IMR-90 (cell line): ENCODE results near the gene SWI5. TPM values are rescaled to one million over a fixed set of nuclear protein-coding genes. Genes with fewer than 3 reads are reported as not detected.

Source experiments
- ATAC-seq: fragments of 200-7000 bp; cut with Tn5 transposase; 2 replicates; pipeline ENCODE4 v1.9.1; 2020; ENCODE audit warnings: low read depth, mild to moderate bottlenecking, moderate library complexity
- BruUV-seq: library from RNA; stranded (reverse); fragments of 400-500 nt; replicated peaks from 2 replicates; lab custom pipeline; 2021; lab: Mats Ljungman, UMichigan
- CTCF ChIA-PET: fragments of 300-600 bp; formaldehyde crosslinking; extraction: SDS; loops from one replicate; lab custom pipeline; 2021; ENCODE audit warnings: antibody characterized with exemption; lab: Yijun Ruan, JAX
- POLR2A ChIA-PET: fragments of 300-600 bp; sonication (Branson Sonifier 250); formaldehyde crosslinking; loops from one replicate; lab custom pipeline; 2022; ENCODE audit warnings: antibody characterized with exemption; ENCODE audit not compliant: unreplicated experiment; lab: Charles Lee
- DNase-seq: peaks from one replicate; pipeline ENCODE4 v3.0.0; 2013
- H2AFZ ChIP-seq: replicated peaks from 2 replicates; pipeline ENCODE3; 2013; ENCODE audit warnings: low read length, mild to moderate bottlenecking; ENCODE audit not compliant: poor library complexity
- H2AK5ac ChIP-seq: 2 replicates; pipeline ENCODE4 v1.6.1; 2013; ENCODE audit warnings: low read depth, low read length, inconsistent platforms
- H2AK9ac ChIP-seq: replicated peaks from 2 replicates; pipeline ENCODE3; 2013; ENCODE audit warnings: mild to moderate bottlenecking, low read depth, low read length, moderate library complexity; ENCODE audit not compliant: poor library complexity
- H2BK120ac ChIP-seq: 2 replicates; pipeline ENCODE4 v1.6.1; 2013; ENCODE audit warnings: low read depth, low read length, inconsistent platforms
- H2BK15ac ChIP-seq: 3 replicates; pipeline ENCODE4 v1.6.1; 2013; ENCODE audit warnings: low read depth, low read length, inconsistent platforms
- H2BK20ac ChIP-seq: 2 replicates; pipeline ENCODE4 v1.6.1; 2013; ENCODE audit warnings: low read depth, mild to moderate bottlenecking, inconsistent platforms, low read length, moderate library complexity
- H2BK5ac ChIP-seq: 2 replicates; pipeline ENCODE4 v1.6.1; 2013; ENCODE audit warnings: mild to moderate bottlenecking, low read depth, low read length, inconsistent platforms; ENCODE audit not compliant: poor library complexity, severe bottlenecking
- H3K14ac ChIP-seq: replicated peaks from 2 replicates; pipeline ENCODE4 v1.6.1; 2013; ENCODE audit warnings: low read depth, low read length, inconsistent platforms
- H3K18ac ChIP-seq: 2 replicates; pipeline ENCODE4 v1.6.1; 2013; ENCODE audit warnings: low read depth, low read length, control low read depth
- H3K23ac ChIP-seq: 2 replicates; pipeline ENCODE4 v1.6.1; 2013; ENCODE audit warnings: low read depth, low read length, inconsistent platforms
- H3K27ac ChIP-seq: 2 replicates; pipeline ENCODE4 v1.5.1; 2013; ENCODE audit warnings: mild to moderate bottlenecking, control low read depth, low read length; ENCODE audit not compliant: insufficient read depth
- H3K27me3 ChIP-seq: 2 replicates; pipeline ENCODE4 v1.6.1; 2013; ENCODE audit warnings: low read length; ENCODE audit not compliant: control insufficient read depth, insufficient read depth
- H3K36me3 ChIP-seq: 2 replicates; pipeline ENCODE4 v1.6.1; 2013; ENCODE audit warnings: low read length, mixed read lengths; ENCODE audit not compliant: control insufficient read depth, insufficient read depth
- H3K4ac ChIP-seq: 2 replicates; pipeline ENCODE4 v1.6.1; 2013; ENCODE audit warnings: low read depth, low read length, inconsistent platforms
- H3K4me1 ChIP-seq: 2 replicates; pipeline ENCODE4 v1.6.1; 2013; ENCODE audit warnings: low read length, mixed read lengths; ENCODE audit not compliant: control insufficient read depth, insufficient read depth
- H3K4me2 ChIP-seq: 2 replicates; pipeline ENCODE4 v1.6.1; 2013; ENCODE audit warnings: low read depth, mild to moderate bottlenecking, control low read depth, low read length, moderate library complexity
- H3K4me3 ChIP-seq: 2 replicates; pipeline ENCODE4 v1.5.1; 2013; ENCODE audit warnings: low read depth, mild to moderate bottlenecking, control low read depth, low read length, moderate library complexity; ENCODE audit not compliant: insufficient read depth
- H3K56ac ChIP-seq: 2 replicates; pipeline ENCODE4 v1.6.1; 2013; ENCODE audit warnings: low read length, inconsistent platforms; ENCODE audit not compliant: insufficient read depth; ENCODE audit errors: extremely low read depth
- H3K79me1 ChIP-seq, 2 experiments: 2 replicates each; pipeline ENCODE4 v1.6.1; 2013; ENCODE audit warnings: low read length in 2 of 2, inconsistent platforms in 1 of 2, low read depth in 1 of 2
- H3K9ac ChIP-seq: 2 replicates; pipeline ENCODE4 v1.6.1; 2013; ENCODE audit warnings: low read depth, low read length, control low read depth
- H3K9me1 ChIP-seq: 2 replicates; pipeline ENCODE4 v1.6.1; 2013; ENCODE audit warnings: low read length, inconsistent platforms; ENCODE audit not compliant: insufficient read depth
- H3K9me3 ChIP-seq: 2 replicates; pipeline ENCODE4 v1.6.1; 2013; ENCODE audit warnings: low read length; ENCODE audit not compliant: control insufficient read depth, insufficient read depth
- H4K20me1 ChIP-seq: 2 replicates; pipeline ENCODE4 v1.6.1; 2013; ENCODE audit warnings: low read length, inconsistent platforms; ENCODE audit not compliant: insufficient read depth
- H4K5ac ChIP-seq: 2 replicates; pipeline ENCODE4 v1.6.1; 2013; ENCODE audit warnings: mild to moderate bottlenecking, low read depth, low read length, control low read depth
- H4K8ac ChIP-seq, 2 experiments: 2 replicates each; pipeline ENCODE4 v1.6.1; 2013; ENCODE audit warnings: low read depth in 2 of 2, low read length in 2 of 2, control low read depth in 1 of 2, inconsistent platforms in 1 of 2
- H4K91ac ChIP-seq: 2 replicates; pipeline ENCODE4 v1.6.1; 2013; ENCODE audit warnings: low read depth, low read length, inconsistent platforms; ENCODE audit not compliant: insufficient read depth
- BHLHE40 ChIP-seq: fragments of 150-350 bp; IDR thresholded peaks from 2 replicates; pipeline ENCODE4 v1.6.1; 2016; ENCODE audit warnings: mild to moderate bottlenecking, low read depth, low read length
- CEBPB ChIP-seq: IDR thresholded peaks from 2 replicates; pipeline ENCODE4 v1.6.1; 2012; ENCODE audit warnings: low read depth, low read length, improper control_type of control experiment
- CHD1 ChIP-seq: IDR thresholded peaks from 2 replicates; pipeline ENCODE4 v1.6.1; 2012; ENCODE audit warnings: low read depth, low read length, improper control_type of control experiment
- ELK1 ChIP-seq: fragments of 150-350 bp; IDR thresholded peaks from 2 replicates; pipeline ENCODE4 v1.6.1; 2016; ENCODE audit warnings: low read depth, mild to moderate bottlenecking, low read length, moderate library complexity, borderline replicate concordance
- FOS ChIP-seq: fragments of 150-350 bp; IDR thresholded peaks from 2 replicates; pipeline ENCODE4 v1.6.1; 2016; ENCODE audit warnings: low read depth, low read length
- MAFK ChIP-seq: IDR thresholded peaks from 2 replicates; pipeline ENCODE4 v1.6.1; 2012; ENCODE audit warnings: low read depth, low read length, improper control_type of control experiment
- MAZ ChIP-seq: IDR thresholded peaks from 2 replicates; pipeline ENCODE4 v1.6.1; 2012; ENCODE audit warnings: low read depth, mild to moderate bottlenecking, low read length, improper control_type of control experiment, moderate library complexity, borderline replicate concordance
- MXI1 ChIP-seq: IDR thresholded peaks from 2 replicates; pipeline ENCODE4 v1.6.1; 2012; ENCODE audit warnings: low read depth, mild to moderate bottlenecking, low read length, moderate library complexity, borderline replicate concordance
- NFE2L2 ChIP-seq: fragments of 150-350 bp; IDR thresholded peaks from 2 replicates; pipeline ENCODE4 v1.6.1; 2016; ENCODE audit warnings: low read depth, mild to moderate bottlenecking, low read length
- POLR2A ChIP-seq: IDR thresholded peaks from 2 replicates; pipeline ENCODE4 v1.6.1; 2012; ENCODE audit warnings: mild to moderate bottlenecking, low read depth, low read length
- RAD21 ChIP-seq: IDR thresholded peaks from 2 replicates; pipeline ENCODE4 v1.6.1; 2012; ENCODE audit warnings: low read length, improper control_type of control experiment
- RCOR1 ChIP-seq: IDR thresholded peaks from 2 replicates; pipeline ENCODE4 v1.6.1; 2012; ENCODE audit warnings: mild to moderate bottlenecking, low read length, improper control_type of control experiment; ENCODE audit not compliant: insufficient replicate concordance
- RFX5 ChIP-seq: IDR thresholded peaks from 2 replicates; pipeline ENCODE4 v1.8.0; 2012; ENCODE audit warnings: low read depth, mild to moderate bottlenecking, low read length, moderate library complexity
- SMC3 ChIP-seq: fragments of 150-350 bp; IDR thresholded peaks from 2 replicates; pipeline ENCODE4 v1.6.1; 2016; ENCODE audit warnings: low read depth, mild to moderate bottlenecking, antibody characterized with exemption, low read length, moderate library complexity
- USF2 ChIP-seq: fragments of 150-350 bp; IDR thresholded peaks from 2 replicates; pipeline ENCODE4 v1.6.1; 2017; ENCODE audit warnings: mild to moderate bottlenecking, antibody characterized with exemption, low read length, low read depth
- WGBS, 2 experiments: methylation state at CpG; one replicate each; pipeline versions ENCODE4 v1.1.5 to v1.1.7; 2013; ENCODE audit warnings: missing lambda C conversion rate in 2 of 2; ENCODE audit not compliant: insufficient read length in 1 of 2; ENCODE audit errors: extremely low coverage in 2 of 2; 5-methylcytosine and 5-hydroxymethylcytosine counted together
- dilution Hi-C: fragments of 300-500 bp; cut with HindIII; formaldehyde crosslinking; loops from one replicate; pipeline ENCODE4 v1.14.3; 2018; ENCODE audit warnings: low sequenced_read_pairs; ENCODE audit not compliant: unreplicated experiment
- in situ Hi-C: fragments of 300-500 bp; cut with MboI; formaldehyde crosslinking; loops from 3 replicates; pipeline ENCODE4 v1.14.3; 2019; ENCODE audit warnings: low sequenced_read_pairs, inconsistent platforms, mixed read lengths
- intact Hi-C: fragments of 100-400 bp; cut with micrococcal nuclease; formaldehyde crosslinking; loops from 2 replicates; pipeline ENCODE4 v1.10.0; 2022
- polyA plus RNA-seq, 3 experiments: library from polyadenylated mRNA; depleted of rRNA; stranded (reverse); fragments of >200 nt; gene quantifications; 2 replicates each; pipeline ENCODE4 v1.2.3, GENCODE V29; 2012; ENCODE audit warnings: low replicate concordance in 1 of 3
- total RNA-seq: library from RNA; depleted of rRNA; stranded (reverse); fragments of >200 nt; gene quantifications from 2 replicates; pipeline ENCODE4 v1.2.3, GENCODE V29; 2012
- TF ChIP-seq, protein P1 (sequence below): conservative IDR thresholded peaks from 2 replicates; pipeline ENCODE4 v1.5.1; 2012; ENCODE audit warnings: mild to moderate bottlenecking, low read depth, low read length, improper control_type of control experiment

SWI5 gene
- total and polyA plus RNA-seq, 2 of the 4 experiments (the other 2 are of a cell fraction), result 38.9 to 93.5 TPM

DNA sequence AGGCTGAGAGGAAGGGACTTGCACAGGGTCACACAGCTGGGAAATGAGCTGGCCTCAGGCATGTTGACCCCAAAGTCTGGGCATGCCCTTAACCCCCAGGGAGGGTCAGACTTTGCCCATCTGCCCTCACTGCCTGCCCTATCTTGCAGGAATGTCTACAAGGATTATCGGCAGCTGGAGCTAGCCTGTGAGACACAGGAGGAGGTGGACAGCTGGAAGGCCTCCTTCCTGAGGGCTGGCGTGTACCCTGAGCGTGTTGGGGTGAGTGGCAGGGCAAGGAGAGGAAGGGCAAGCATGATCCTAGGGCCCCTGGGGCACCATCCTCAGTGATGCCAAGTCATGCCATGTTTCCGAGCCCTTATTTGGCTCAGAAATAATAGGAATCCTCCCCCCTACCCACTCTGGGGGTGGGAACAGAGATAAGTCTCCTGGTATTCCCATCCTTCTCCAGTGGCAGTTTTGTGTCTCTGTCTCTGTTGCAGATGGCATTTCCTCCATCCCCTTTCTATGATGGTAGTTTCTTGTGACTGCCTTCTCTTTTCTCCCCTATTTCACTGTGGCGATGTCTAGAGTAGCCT is 28.8 kb upstream of the SWI5 start:
- no peak overlapping the region for H3K18ac ChIP-seq
- H3K23ac ChIP-seq, result no peak overlapping the region
- H3K9ac ChIP-seq, result no peak overlapping the region
- ChIA-PET CTCF (no interaction called here), POLR2A (no interaction called here)
- dilution Hi-C loops (no loop called here), in situ Hi-C loops (no loop called here), intact Hi-C loops (no loop called here)
- H3K4me3 ChIP-seq, result no peak overlapping the region
- H2BK120ac ChIP-seq, result no peak overlapping the region
- no peak overlapping the region for H3K4me2 ChIP-seq
- no peak overlapping the region for H3K14ac ChIP-seq
- BruUV-seq, result no TSS peak
- H4K5ac ChIP-seq, result no peak overlapping the region
- no peak for DNase-seq
- H4K8ac ChIP-seq, result no peak overlapping the region
- ATAC-seq, result no peak
- H2AK5ac ChIP-seq, result peak overlapping the region; percentile 6; the same call in 1 of the 2 replicates
- no peak overlapping the region for H2BK15ac ChIP-seq
- H2BK20ac ChIP-seq, result no peak overlapping the region
- H3K36me3 ChIP-seq, result no peaks in the 10 kb centered on the region
- H2BK5ac ChIP-seq, result no peak overlapping the region
- no peak overlapping the region for H2AFZ ChIP-seq
- H3K56ac ChIP-seq, result no peak overlapping the region
- peaks cover 23% of the 10 kb centered on the region for H3K9me1 ChIP-seq
- peaks cover 0 to 15% of the 10 kb centered on the region in 2 experiments; a peak in 2 of 4 replicates for H3K79me1 ChIP-seq
- H3K4ac ChIP-seq, result no peak overlapping the region
- no CpG with 5 or more reads among the region's 5 CpGs for WGBS, 2 experiments
- TF ChIP-seq BHLHE40, result no peak
- TF ChIP-seq RFX5, result no peak
- no peak for TF ChIP-seq MAFK
- no peak for TF ChIP-seq RCOR1
- TF ChIP-seq CHD1, result no peak
- TF ChIP-seq NFE2L2, result no peak
- TF ChIP-seq, protein P1, sequence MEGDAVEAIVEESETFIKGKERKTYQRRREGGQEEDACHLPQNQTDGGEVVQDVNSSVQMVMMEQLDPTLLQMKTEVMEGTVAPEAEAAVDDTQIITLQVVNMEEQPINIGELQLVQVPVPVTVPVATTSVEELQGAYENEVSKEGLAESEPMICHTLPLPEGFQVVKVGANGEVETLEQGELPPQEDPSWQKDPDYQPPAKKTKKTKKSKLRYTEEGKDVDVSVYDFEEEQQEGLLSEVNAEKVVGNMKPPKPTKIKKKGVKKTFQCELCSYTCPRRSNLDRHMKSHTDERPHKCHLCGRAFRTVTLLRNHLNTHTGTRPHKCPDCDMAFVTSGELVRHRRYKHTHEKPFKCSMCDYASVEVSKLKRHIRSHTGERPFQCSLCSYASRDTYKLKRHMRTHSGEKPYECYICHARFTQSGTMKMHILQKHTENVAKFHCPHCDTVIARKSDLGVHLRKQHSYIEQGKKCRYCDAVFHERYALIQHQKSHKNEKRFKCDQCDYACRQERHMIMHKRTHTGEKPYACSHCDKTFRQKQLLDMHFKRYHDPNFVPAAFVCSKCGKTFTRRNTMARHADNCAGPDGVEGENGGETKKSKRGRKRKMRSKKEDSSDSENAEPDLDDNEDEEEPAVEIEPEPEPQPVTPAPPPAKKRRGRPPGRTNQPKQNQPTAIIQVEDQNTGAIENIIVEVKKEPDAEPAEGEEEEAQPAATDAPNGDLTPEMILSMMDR, result no peak
- no peak for TF ChIP-seq CEBPB
- no peak for TF ChIP-seq RAD21
- no peak for TF ChIP-seq POLR2A
- TF ChIP-seq SMC3, result no peak
- no peak for TF ChIP-seq MAZ
- no peak for TF ChIP-seq FOS
- TF ChIP-seq ELK1, result no peak
- TF ChIP-seq USF2, result no peak
- TF ChIP-seq MXI1, result no peak
- H3K27ac ChIP-seq, result no peak overlapping the region
- no peaks in the 10 kb centered on the region for H3K9me3 ChIP-seq
- peaks cover 26% of the 10 kb centered on the region for H3K4me1 ChIP-seq
- no peak overlapping the region for H2AK9ac ChIP-seq
- H3K27me3 ChIP-seq, result no peaks in the 10 kb centered on the region
- H4K91ac ChIP-seq, result no peak overlapping the region
- H4K20me1 ChIP-seq, result peaks cover 6% of the 10 kb centered on the region; the same call in 1 of the 2 replicates
